Sigmoid colon (tissue), 4 donors: ENCODE measurements around the gene WDFY4.

Experiments
- EP300 ChIP-seq, 4 donors: sonication (generic); formaldehyde crosslinking; IDR thresholded peaks; one replicate each; pipeline ENCODE4 v1.6.1; 2017; ENCODE audit warnings: antibody characterized with exemption in 4 of 4
- POLR2AphosphoS5 ChIP-seq, 4 donors: sonication (generic); formaldehyde crosslinking; IDR thresholded peaks; one replicate each; pipeline ENCODE4 v1.6.1; 2017; ENCODE audit warnings: antibody characterized with exemption in 4 of 4
- TF ChIP-seq, protein P1 (sequence below), 4 experiments: fragments of 450-650 bp in 3 of 4; fragments of 200-600 bp in 1 of 4; IDR thresholded peaks; one replicate each; pipeline ENCODE4 v1.5.1; 2016 to 2019; ENCODE audit warnings: antibody characterized with exemption in 4 of 4, mild to moderate bottlenecking in 3 of 4, moderate library complexity in 2 of 4

DNA sequence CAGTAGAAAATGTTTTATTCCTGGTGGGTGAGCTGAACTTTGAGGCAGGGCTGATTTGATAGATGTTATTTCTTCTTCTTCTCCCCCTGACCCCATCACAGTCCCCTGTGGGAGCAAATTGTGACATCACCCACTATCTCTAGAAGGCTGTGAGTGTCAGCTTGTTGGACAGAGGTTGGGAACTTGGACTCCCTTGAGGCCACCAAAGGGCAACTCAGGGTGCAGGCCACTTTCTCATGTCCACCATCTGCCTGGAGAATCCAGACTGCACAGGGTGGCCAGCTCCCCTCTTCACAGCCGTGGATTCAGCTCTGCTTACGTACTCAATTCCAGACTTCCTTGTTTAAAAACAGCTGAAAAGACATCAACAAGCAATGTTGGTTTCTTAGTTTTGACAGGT is 151.9 kb downstream of the WDFY4 start:
- TF ChIP-seq, protein P1, sequence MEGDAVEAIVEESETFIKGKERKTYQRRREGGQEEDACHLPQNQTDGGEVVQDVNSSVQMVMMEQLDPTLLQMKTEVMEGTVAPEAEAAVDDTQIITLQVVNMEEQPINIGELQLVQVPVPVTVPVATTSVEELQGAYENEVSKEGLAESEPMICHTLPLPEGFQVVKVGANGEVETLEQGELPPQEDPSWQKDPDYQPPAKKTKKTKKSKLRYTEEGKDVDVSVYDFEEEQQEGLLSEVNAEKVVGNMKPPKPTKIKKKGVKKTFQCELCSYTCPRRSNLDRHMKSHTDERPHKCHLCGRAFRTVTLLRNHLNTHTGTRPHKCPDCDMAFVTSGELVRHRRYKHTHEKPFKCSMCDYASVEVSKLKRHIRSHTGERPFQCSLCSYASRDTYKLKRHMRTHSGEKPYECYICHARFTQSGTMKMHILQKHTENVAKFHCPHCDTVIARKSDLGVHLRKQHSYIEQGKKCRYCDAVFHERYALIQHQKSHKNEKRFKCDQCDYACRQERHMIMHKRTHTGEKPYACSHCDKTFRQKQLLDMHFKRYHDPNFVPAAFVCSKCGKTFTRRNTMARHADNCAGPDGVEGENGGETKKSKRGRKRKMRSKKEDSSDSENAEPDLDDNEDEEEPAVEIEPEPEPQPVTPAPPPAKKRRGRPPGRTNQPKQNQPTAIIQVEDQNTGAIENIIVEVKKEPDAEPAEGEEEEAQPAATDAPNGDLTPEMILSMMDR (IDR thresholded peaks at IDR 0.05), result no peak
- TF ChIP-seq POLR2AphosphoS5 (IDR thresholded peaks at IDR 0.05) (no peak), EP300 (IDR thresholded peaks at IDR 0.05) (no peak)
